Fibroblast of lung (primary cell): ENCODE data around the gene MYH15. TPM values are rescaled to one million over a fixed set of nuclear protein-coding genes. Genes with fewer than 3 reads are reported as not detected.

ENCODE experiments used
- DNase-seq, 2 donors: peaks; one replicate each; pipeline versions ENCODE4 v3.0.0 to v3.0.0-alpha.2; 2010; ENCODE audit warnings: low read depth in 2 of 2
- H2AFZ ChIP-seq: 2 replicates; pipeline ENCODE4 v1.5.1; 2012; ENCODE audit warnings: low read length, control low read depth, inconsistent platforms
- H3K27ac ChIP-seq: 2 replicates; pipeline ENCODE4 v1.5.1; 2011; ENCODE audit warnings: low read length, control low read depth; ENCODE audit not compliant: insufficient read depth
- H3K27me3 ChIP-seq: 2 replicates; pipeline ENCODE4 v1.5.1; 2011; ENCODE audit warnings: mild to moderate bottlenecking, low read length; ENCODE audit not compliant: control insufficient read depth, insufficient read depth
- H3K36me3 ChIP-seq: 2 replicates; pipeline ENCODE4 v1.5.1; 2011; ENCODE audit warnings: low read length; ENCODE audit not compliant: control insufficient read depth, insufficient read depth
- H3K4me1 ChIP-seq: 2 replicates; pipeline ENCODE4 v1.5.1; 2011; ENCODE audit warnings: low read length; ENCODE audit not compliant: control insufficient read depth, insufficient read depth; ENCODE audit errors: extremely low read depth
- H3K4me2 ChIP-seq: 2 replicates; pipeline ENCODE4 v1.5.1; 2011; ENCODE audit warnings: low read length, control low read depth; ENCODE audit not compliant: insufficient read depth; ENCODE audit errors: extremely low read depth
- H3K4me3 ChIP-seq, 4 experiments: fragments of 200-600 bp in 1 of 4; sonication (generic) in 1 of 4; replicated peaks in 1 of 4; 2 replicates each; pipeline ENCODE4 v1.5.1; 2011 to 2016; ENCODE audit warnings: low read length in 4 of 4, low read depth in 3 of 4, mild to moderate bottlenecking in 3 of 4, control low read depth in 2 of 4, inconsistent platforms in 1 of 4, mixed read lengths in 1 of 4; ENCODE audit not compliant: insufficient read depth in 1 of 4; ENCODE audit errors: control extremely low read depth in 1 of 4
- H3K79me2 ChIP-seq: 2 replicates; pipeline ENCODE4 v1.5.1; 2012; ENCODE audit warnings: mild to moderate bottlenecking, low read length, inconsistent platforms; ENCODE audit not compliant: control insufficient read depth, insufficient read depth
- H3K9ac ChIP-seq: 2 replicates; pipeline ENCODE4 v1.5.1; 2011; ENCODE audit warnings: mild to moderate bottlenecking, low read length, control low read depth; ENCODE audit not compliant: insufficient read depth
- H3K9me3 ChIP-seq: 2 replicates; pipeline ENCODE4 v1.5.1; 2012; ENCODE audit warnings: low read depth, low read length; ENCODE audit not compliant: control insufficient read depth, insufficient read depth
- H4K20me1 ChIP-seq: 2 replicates; pipeline ENCODE4 v1.5.1; 2011; ENCODE audit warnings: low read length; ENCODE audit not compliant: control insufficient read depth, insufficient read depth; ENCODE audit errors: extremely low read depth
- EZH2 ChIP-seq: IDR thresholded peaks from 2 replicates; pipeline ENCODE4 v1.5.1; 2012; ENCODE audit warnings: low read length, control low read depth, mild to moderate bottlenecking; ENCODE audit errors: missing control alignments
- polyA plus RNA-seq, 2 donors: library from polyadenylated mRNA; depleted of rRNA in 1 of 2; stranded (reverse) in 1 of 2; unstranded in 1 of 2; fragments of >200 nt; gene quantifications; 2 replicates each; pipeline ENCODE4 v1.2.1, GENCODE V29; 2011 to 2012; ENCODE audit warnings: missing spikeins in 1 of 2
- total RNA-seq: library from RNA; depleted of rRNA; stranded (reverse); fragments of >200 nt; gene quantifications from 2 replicates; pipeline ENCODE4 v1.2.1, GENCODE V29; 2014
- TF ChIP-seq, protein P1 (sequence below), 2 donors: IDR thresholded peaks in 1 of 2; conservative IDR thresholded peaks in 1 of 2; 1 replicate in 1 of 2; 2 replicates in 1 of 2; pipeline ENCODE4 v1.5.1; 2011 to 2012; ENCODE audit warnings: low read length in 2 of 2, control low read depth in 1 of 2, inconsistent platforms in 1 of 2, low read depth in 1 of 2, mild to moderate bottlenecking in 1 of 2

MYH15 gene
- total and polyA plus RNA-seq, 2 donors (not counting 1 experiment from before 2014, with no cell fraction given) = 0.05 to 0.17 TPM

GRCh38 chr3:108487439-108487838 lies 23.0 kb downstream of the MYH15 start:
- Histone ChIP-seq H3K4me2 (no peak overlapping the region), H2AFZ (no peak overlapping the region), H4K20me1 (no peaks in the 10 kb centered on the region), H3K9me3 (no peaks in the 10 kb centered on the region), H3K9ac (no peak overlapping the region), H3K4me1 (peaks cover 5% of the 10 kb centered on the region), H3K27me3 (no peaks in the 10 kb centered on the region), H3K79me2 (no peaks in the 10 kb centered on the region), H3K27ac (no peak overlapping the region), H3K36me3 (no peaks in the 10 kb centered on the region), H3K4me3 (no peak overlapping the region)
- no peak for TF ChIP-seq EZH2
- TF ChIP-seq, protein P1, sequence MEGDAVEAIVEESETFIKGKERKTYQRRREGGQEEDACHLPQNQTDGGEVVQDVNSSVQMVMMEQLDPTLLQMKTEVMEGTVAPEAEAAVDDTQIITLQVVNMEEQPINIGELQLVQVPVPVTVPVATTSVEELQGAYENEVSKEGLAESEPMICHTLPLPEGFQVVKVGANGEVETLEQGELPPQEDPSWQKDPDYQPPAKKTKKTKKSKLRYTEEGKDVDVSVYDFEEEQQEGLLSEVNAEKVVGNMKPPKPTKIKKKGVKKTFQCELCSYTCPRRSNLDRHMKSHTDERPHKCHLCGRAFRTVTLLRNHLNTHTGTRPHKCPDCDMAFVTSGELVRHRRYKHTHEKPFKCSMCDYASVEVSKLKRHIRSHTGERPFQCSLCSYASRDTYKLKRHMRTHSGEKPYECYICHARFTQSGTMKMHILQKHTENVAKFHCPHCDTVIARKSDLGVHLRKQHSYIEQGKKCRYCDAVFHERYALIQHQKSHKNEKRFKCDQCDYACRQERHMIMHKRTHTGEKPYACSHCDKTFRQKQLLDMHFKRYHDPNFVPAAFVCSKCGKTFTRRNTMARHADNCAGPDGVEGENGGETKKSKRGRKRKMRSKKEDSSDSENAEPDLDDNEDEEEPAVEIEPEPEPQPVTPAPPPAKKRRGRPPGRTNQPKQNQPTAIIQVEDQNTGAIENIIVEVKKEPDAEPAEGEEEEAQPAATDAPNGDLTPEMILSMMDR (conservative IDR thresholded peaks at IDR 0.05 in 1 of 2, IDR thresholded peaks at IDR 0.05 in 1 of 2; ENCODE audit: low read depth in 1 of 2, low read length in 2 of 2) = no peak
- no peak for DNase-seq

DNA sequence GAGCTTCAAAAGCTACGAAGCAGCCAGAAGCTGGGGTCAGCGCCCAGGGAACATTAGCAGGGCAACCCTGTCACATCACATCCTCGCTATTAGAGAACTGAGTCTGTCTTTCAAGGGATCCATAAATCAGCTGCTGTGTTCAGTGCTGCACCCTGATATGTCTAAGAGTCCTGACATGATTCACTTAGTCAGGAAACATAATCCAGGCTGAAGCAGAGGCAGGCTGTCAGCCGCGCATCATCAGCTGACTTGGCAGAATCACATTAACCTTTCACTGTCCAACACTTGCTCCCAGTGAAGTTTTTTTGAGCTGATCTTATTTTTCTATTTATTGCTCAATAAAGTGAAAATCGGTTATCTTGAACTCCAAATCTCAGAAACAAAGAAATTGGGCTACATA lies 23.5 kb downstream of the MYH15 start:
- Histone ChIP-seq H4K20me1 (no peaks in the 10 kb centered on the region), H3K4me1 (peaks cover 5% of the 10 kb centered on the region), H3K9ac (no peak overlapping the region), H3K4me3 (no peak overlapping the region), H3K4me2 (peak overlapping the region; percentile 73), H3K36me3 (no peaks in the 10 kb centered on the region), H2AFZ (peak overlapping the region; percentile 9), H3K27ac (no peak overlapping the region), H3K27me3 (no peaks in the 10 kb centered on the region), H3K79me2 (no peaks in the 10 kb centered on the region), H3K9me3 (no peaks in the 10 kb centered on the region)
- TF ChIP-seq EZH2 = no peak
- TF ChIP-seq, protein P1 (conservative IDR thresholded peaks at IDR 0.05 in 1 of 2, IDR thresholded peaks at IDR 0.05 in 1 of 2; ENCODE audit: low read depth in 1 of 2, low read length in 2 of 2) = no peak
- DNase-seq = peak; percentile 56 to 59

DNA sequence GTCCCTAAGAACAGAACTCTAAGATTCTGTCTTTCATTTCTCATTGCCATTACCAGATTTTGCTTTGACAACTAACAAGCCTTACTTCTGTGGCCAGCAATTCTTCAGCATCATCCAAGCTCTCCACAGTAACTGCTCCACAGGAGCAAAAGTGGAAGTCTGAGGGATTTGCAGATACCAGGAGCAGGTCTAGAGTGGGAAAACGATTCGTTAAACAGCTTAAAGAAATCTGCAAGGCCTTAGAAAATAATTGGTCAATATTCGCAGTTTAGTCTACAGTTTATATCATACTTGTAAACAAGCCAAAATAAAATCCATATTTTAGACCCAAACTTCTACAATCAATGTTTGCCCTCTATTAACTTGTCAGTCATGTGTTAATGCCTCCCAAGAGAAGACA lies 24.1 kb downstream of the MYH15 start:
- H3K4me2 ChIP-seq = peak overlapping the region; percentile 73
- no peak overlapping the region for H3K27ac ChIP-seq
- H2AFZ ChIP-seq = peak overlapping the region; percentile 6
- H3K27me3 ChIP-seq = no peaks in the 10 kb centered on the region
- H3K4me1 ChIP-seq = peaks cover 5% of the 10 kb centered on the region
- H3K9ac ChIP-seq = no peak overlapping the region
- no peaks in the 10 kb centered on the region for H3K36me3 ChIP-seq
- DNase-seq = no peak
- H4K20me1 ChIP-seq = no peaks in the 10 kb centered on the region
- no peaks in the 10 kb centered on the region for H3K79me2 ChIP-seq
- H3K9me3 ChIP-seq = no peaks in the 10 kb centered on the region
- TF ChIP-seq, protein P1 (conservative IDR thresholded peaks at IDR 0.05 in 1 of 2, IDR thresholded peaks at IDR 0.05 in 1 of 2; ENCODE audit: low read depth in 1 of 2, low read length in 2 of 2) = no peak
- no peak for TF ChIP-seq EZH2
- H3K4me3 ChIP-seq = no peak overlapping the region
